Ovary (tissue), 9 donors: ENCODE measurements around the gene SPOCK1. TPM values are rescaled to one million over a fixed set of nuclear protein-coding genes. Genes with fewer than 3 reads are reported as not detected.

ENCODE experiments used
- DNase-seq, 5 donors: peaks; one replicate each; pipeline ENCODE4 v3.0.0-alpha.2; 2019 to 2020
- H3K27ac ChIP-seq, 2 donors: fragments of 200-600 bp; one replicate each; pipeline versions ENCODE4 v1.5.1 to v1.8.0; 2019 to 2022
- H3K27me3 ChIP-seq: fragments of 200-600 bp; one replicate; pipeline ENCODE4 v1.8.0; 2022
- H3K36me3 ChIP-seq: fragments of 200-600 bp; sonication (generic); one replicate; pipeline ENCODE4 v1.5.1; 2019
- H3K4me1 ChIP-seq: one replicate; pipeline ENCODE4 v1.8.1; 2013; ENCODE audit warnings: mild to moderate bottlenecking, moderate library complexity; ENCODE audit not compliant: insufficient read depth
- H3K4me3 ChIP-seq: fragments of 200-600 bp; sonication (generic); one replicate; pipeline ENCODE4 v1.5.1; 2017
- H3K9me3 ChIP-seq, 2 donors: fragments of 200-600 bp in 1 of 2; sonication (generic) in 1 of 2; one replicate each; pipeline versions ENCODE4 v1.5.1 to v1.8.1; 2013 to 2019; ENCODE audit warnings: mild to moderate bottlenecking in 1 of 2, moderate library complexity in 1 of 2
- CTCF ChIP-seq, 3 donors: fragments of 450-650 bp in 2 of 3; fragments of 200-600 bp in 1 of 3; IDR thresholded peaks; one replicate each; pipeline versions ENCODE4 v1.5.1 to v1.8.0; 2016 to 2022; ENCODE audit warnings: antibody characterized with exemption in 3 of 3, mild to moderate bottlenecking in 1 of 3
- EP300 ChIP-seq: sonication (generic); formaldehyde crosslinking; IDR thresholded peaks from one replicate; pipeline ENCODE4 v1.6.1; 2017; ENCODE audit warnings: antibody characterized with exemption
- POLR2A ChIP-seq: fragments of 450-650 bp; IDR thresholded peaks from one replicate; pipeline ENCODE4 v1.6.1; 2017; ENCODE audit warnings: antibody characterized with exemption, mild to moderate bottlenecking, moderate library complexity
- WGBS, 3 donors: extraction: QIAGEN DNeasy Blood & Tissue Kit in 1 of 3; methylation state at CpG; one replicate each; pipeline versions ENCODE4 v1.1.5 to v1.1.7; 2013 to 2017; 5-methylcytosine and 5-hydroxymethylcytosine counted together
- intact Hi-C, 4 donors: fragments of 100-400 bp; cut with DNase I; formaldehyde crosslinking; loops; one replicate each; pipeline versions ENCODE4 v1.11.0 to v1.15.1; 2022 to 2023
- polyA plus RNA-seq, 2 donors: library from polyadenylated mRNA; stranded (reverse); fragments of 200-250 nt in 1 of 2; fragments of 350-450 nt in 1 of 2; fragmentation: Illumina TruSeq in 1 of 2; extraction: RNeasy Lipid Tissue Mini Kit (QIAGEN cat#74804) in 1 of 2; gene quantifications; one replicate each; pipeline ENCODE4 v1.2.3, GENCODE V29; 2013 to 2014
- total RNA-seq, 7 donors: library from RNA; depleted of rRNA in 2 of 7; stranded (reverse); fragments of >200 nt in 2 of 7; fragmentation: NEBNext Ultra II Directional in 3 of 7; extraction: Animal tissue kit (Norgen Biotek cat#: 25700) in 3 of 7; gene quantifications; one replicate each; pipeline versions ENCODE4 v1.1.0 to v1.2.4, GENCODE V29; 2016 to 2023
- donor health status: DM: no; HTN: no; CAD: no; lungs with moderate emphysema.
- donor health status: DM: no; HTN: no; CAD: no.
- donor health status: Bipolar disorder and iron deficiency.
- donor health status: DM: yes; HTN: yes; CAD: no.
- donor health status: DM: no; HTN: no; CAD: no.
- donor health status: DM: yes; HTN: yes; CAD: no.

Gene SPOCK1
- total and polyA plus RNA-seq, 9 donors = 1.3 to 42.6 (median 10.8) TPM

GRCh38 chr5:137128012-137128411 is 371.1 kb downstream of the SPOCK1 start:
- Histone ChIP-seq H3K4me1 (no peaks in the 10 kb centered on the region), H3K27ac (no peak overlapping the region), H3K36me3 (no peaks in the 10 kb centered on the region), H3K27me3 (no peaks in the 10 kb centered on the region), H3K9me3 (no peaks in the 10 kb centered on the region), H3K4me3 (no peak overlapping the region)
- DNase-seq = no peak
- WGBS, 3 donors = 17 to 43% (median 26%) methylated on average over 4 of the region's 4 CpGs
- intact Hi-C loops = no loop called here
- TF ChIP-seq EP300 (no peak), CTCF (IDR thresholded peaks at IDR 0.05) (no peak), POLR2A (no peak)

GRCh38 chr5:137126829-137127228 is 372.3 kb downstream of the SPOCK1 start:
- TF ChIP-seq CTCF (IDR thresholded peaks at IDR 0.05) (no peak), EP300 (no peak), POLR2A (no peak)
- no peaks in the 10 kb centered on the region for H3K9me3 ChIP-seq
- no peaks in the 10 kb centered on the region for H3K36me3 ChIP-seq
- DNase-seq = no peak
- H3K4me3 ChIP-seq = no peak overlapping the region
- 88 to 94% (median 92%) methylated on average over 1 of the region's 1 CpG for WGBS, 3 donors
- H3K27ac ChIP-seq = no peak overlapping the region
- no peaks in the 10 kb centered on the region for H3K4me1 ChIP-seq
- H3K27me3 ChIP-seq = no peaks in the 10 kb centered on the region
- intact Hi-C loops = no loop called here

GRCh38 chr5:137122558-137122957 is 376.6 kb downstream of the SPOCK1 start:
- Histone ChIP-seq H3K4me3 (no peak overlapping the region), H3K27ac (no peak overlapping the region), H3K9me3 (no peaks in the 10 kb centered on the region), H3K4me1 (no peaks in the 10 kb centered on the region), H3K36me3 (no peaks in the 10 kb centered on the region), H3K27me3 (no peaks in the 10 kb centered on the region)
- TF ChIP-seq EP300 (no peak), POLR2A (no peak)
- intact Hi-C loops = no loop called here
- DNase-seq = no peak
- WGBS, 3 donors = 35 to 65% (median 52%) methylated on average over 2 of the region's 2 CpGs

GRCh38 chr5:137122075-137122474 is 377.1 kb downstream of the SPOCK1 start:
- intact Hi-C loops = no loop called here
- no peaks in the 10 kb centered on the region for H3K36me3 ChIP-seq
- no peak overlapping the region for H3K4me3 ChIP-seq
- no peaks in the 10 kb centered on the region for H3K4me1 ChIP-seq
- no peaks in the 10 kb centered on the region for H3K27me3 ChIP-seq
- DNase-seq = no peak
- WGBS, 3 donors = 17 to 42% (median 40%) methylated on average over 3 of the region's 3 CpGs
- no peak overlapping the region for H3K27ac ChIP-seq
- H3K9me3 ChIP-seq = no peaks in the 10 kb centered on the region
- TF ChIP-seq POLR2A (no peak), EP300 (no peak), CTCF (IDR thresholded peaks at IDR 0.05) (no peak)

GRCh38 chr5:137119321-137119720 is 379.8 kb downstream of the SPOCK1 start:
- intact Hi-C loops = no loop called here
- DNase-seq = no peak

More at GRCh38 chr5:137119321-137119720, 379.8 kb downstream of the SPOCK1 start:
- Histone ChIP-seq H3K9me3 (no peaks in the 10 kb centered on the region), H3K27ac (no peak overlapping the region), H3K4me1 (no peaks in the 10 kb centered on the region), H3K36me3 (no peaks in the 10 kb centered on the region), H3K27me3 (no peaks in the 10 kb centered on the region), H3K4me3 (no peak overlapping the region)
- TF ChIP-seq EP300 (no peak), POLR2A (no peak), CTCF (IDR thresholded peaks at IDR 0.05) (no peak)
- WGBS, 3 donors = 30 to 42% (median 42%) methylated on average over 6 of the region's 6 CpGs
